Measurements from ENCODE around the gene SMG5.

- no peak for TF ChIP-seq ZNF23 (tag by site-specific recombination; IDR thresholded peaks at IDR 0.05; ENCODE audit: borderline replicate concordance)
- no peak for TF ChIP-seq YY1 (tag by site-specific recombination; IDR thresholded peaks at IDR 0.05)
- no peak for TF ChIP-seq ZNF555 (tag by site-specific recombination; conservative IDR thresholded peaks at IDR 0.05)
- no peak for TF ChIP-seq KLF16 (tag by site-specific recombination; IDR thresholded peaks at IDR 0.05)
- TF ChIP-seq ZNF202 (tag by site-specific recombination; IDR thresholded peaks at IDR 0.05; ENCODE audit: borderline replicate concordance), result no peak
- TF ChIP-seq, protein P1, sequence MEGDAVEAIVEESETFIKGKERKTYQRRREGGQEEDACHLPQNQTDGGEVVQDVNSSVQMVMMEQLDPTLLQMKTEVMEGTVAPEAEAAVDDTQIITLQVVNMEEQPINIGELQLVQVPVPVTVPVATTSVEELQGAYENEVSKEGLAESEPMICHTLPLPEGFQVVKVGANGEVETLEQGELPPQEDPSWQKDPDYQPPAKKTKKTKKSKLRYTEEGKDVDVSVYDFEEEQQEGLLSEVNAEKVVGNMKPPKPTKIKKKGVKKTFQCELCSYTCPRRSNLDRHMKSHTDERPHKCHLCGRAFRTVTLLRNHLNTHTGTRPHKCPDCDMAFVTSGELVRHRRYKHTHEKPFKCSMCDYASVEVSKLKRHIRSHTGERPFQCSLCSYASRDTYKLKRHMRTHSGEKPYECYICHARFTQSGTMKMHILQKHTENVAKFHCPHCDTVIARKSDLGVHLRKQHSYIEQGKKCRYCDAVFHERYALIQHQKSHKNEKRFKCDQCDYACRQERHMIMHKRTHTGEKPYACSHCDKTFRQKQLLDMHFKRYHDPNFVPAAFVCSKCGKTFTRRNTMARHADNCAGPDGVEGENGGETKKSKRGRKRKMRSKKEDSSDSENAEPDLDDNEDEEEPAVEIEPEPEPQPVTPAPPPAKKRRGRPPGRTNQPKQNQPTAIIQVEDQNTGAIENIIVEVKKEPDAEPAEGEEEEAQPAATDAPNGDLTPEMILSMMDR (tag by site-specific recombination; IDR thresholded peaks at IDR 0.05), result no peak
- TF ChIP-seq, protein P2, sequence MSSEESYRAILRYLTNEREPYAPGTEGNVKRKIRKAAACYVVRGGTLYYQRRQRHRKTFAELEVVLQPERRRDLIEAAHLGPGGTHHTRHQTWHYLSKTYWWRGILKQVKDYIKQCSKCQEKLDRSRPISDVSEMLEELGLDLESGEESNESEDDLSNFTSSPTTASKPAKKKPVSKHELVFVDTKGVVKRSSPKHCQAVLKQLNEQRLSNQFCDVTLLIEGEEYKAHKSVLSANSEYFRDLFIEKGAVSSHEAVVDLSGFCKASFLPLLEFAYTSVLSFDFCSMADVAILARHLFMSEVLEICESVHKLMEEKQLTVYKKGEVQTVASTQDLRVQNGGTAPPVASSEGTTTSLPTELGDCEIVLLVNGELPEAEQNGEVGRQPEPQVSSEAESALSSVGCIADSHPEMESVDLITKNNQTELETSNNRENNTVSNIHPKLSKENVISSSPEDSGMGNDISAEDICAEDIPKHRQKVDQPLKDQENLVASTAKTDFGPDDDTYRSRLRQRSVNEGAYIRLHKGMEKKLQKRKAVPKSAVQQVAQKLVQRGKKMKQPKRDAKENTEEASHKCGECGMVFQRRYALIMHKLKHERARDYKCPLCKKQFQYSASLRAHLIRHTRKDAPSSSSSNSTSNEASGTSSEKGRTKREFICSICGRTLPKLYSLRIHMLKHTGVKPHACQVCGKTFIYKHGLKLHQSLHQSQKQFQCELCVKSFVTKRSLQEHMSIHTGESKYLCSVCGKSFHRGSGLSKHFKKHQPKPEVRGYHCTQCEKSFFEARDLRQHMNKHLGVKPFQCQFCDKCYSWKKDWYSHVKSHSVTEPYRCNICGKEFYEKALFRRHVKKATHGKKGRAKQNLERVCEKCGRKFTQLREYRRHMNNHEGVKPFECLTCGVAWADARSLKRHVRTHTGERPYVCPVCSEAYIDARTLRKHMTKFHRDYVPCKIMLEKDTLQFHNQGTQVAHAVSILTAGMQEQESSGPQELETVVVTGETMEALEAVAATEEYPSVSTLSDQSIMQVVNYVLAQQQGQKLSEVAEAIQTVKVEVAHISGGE (tag by site-specific recombination; conservative IDR thresholded peaks at IDR 0.05; ENCODE audit: low read depth), result no peak
Measured at GRCh38 chr1:156249593-156249992, 33.0 kb downstream of the SMG5 start.

All from HEK293 (cell line).